CD14-positive monocyte (primary cell): Measurements from ENCODE around the gene BLOC1S3. TPM values are rescaled to one million over a fixed set of nuclear protein-coding genes. Genes with fewer than 3 reads are reported as not detected.

Experiments used
- DNase-seq, 3 donors: peaks; one replicate each; pipeline ENCODE4 v3.0.0-alpha.2; 2011 to 2022
- H2AFZ ChIP-seq: 2 replicates; pipeline ENCODE4 v1.6.0; 2012; ENCODE audit warnings: mild to moderate bottlenecking, low read depth, low read length, inconsistent platforms; ENCODE audit not compliant: insufficient read depth, poor library complexity, severe bottlenecking
- H3K27ac ChIP-seq, 2 donors: 1 replicate in 1 of 2; 2 replicates in 1 of 2; pipeline ENCODE4 v1.5.1; 2012 to 2013; ENCODE audit warnings: low read length in 2 of 2, control low read depth in 1 of 2, inconsistent platforms in 1 of 2, low read depth in 1 of 2, mild to moderate bottlenecking in 1 of 2
- H3K27me3 ChIP-seq, 2 donors: one replicate each; pipeline versions ENCODE4 v1.6.0 to v1.6.1; 2011 to 2013; ENCODE audit warnings: low read length in 2 of 2; ENCODE audit not compliant: control insufficient read depth in 2 of 2, insufficient read depth in 2 of 2
- H3K36me3 ChIP-seq, 2 donors: replicated peaks in 1 of 2; 1 replicate in 1 of 2; 2 replicates in 1 of 2; pipeline versions ENCODE4 v1.5.1 to v1.6.1; 2012 to 2013; ENCODE audit warnings: low read length in 2 of 2, control low read depth in 1 of 2, inconsistent platforms in 1 of 2, mild to moderate bottlenecking in 1 of 2; ENCODE audit not compliant: insufficient read depth in 2 of 2, control insufficient read depth in 1 of 2
- H3K4me1 ChIP-seq, 2 donors: 1 replicate in 1 of 2; 2 replicates in 1 of 2; pipeline versions ENCODE4 v1.5.1 to v1.6.1; 2012 to 2013; ENCODE audit warnings: low read length in 2 of 2, control low read depth in 1 of 2, inconsistent platforms in 1 of 2, mild to moderate bottlenecking in 1 of 2, moderate library complexity in 1 of 2; ENCODE audit not compliant: insufficient read depth in 2 of 2, control insufficient read depth in 1 of 2
- H3K4me2 ChIP-seq: replicated peaks from 2 replicates; pipeline ENCODE3; 2012; ENCODE audit warnings: low read length, moderate library complexity, mild to moderate bottlenecking; ENCODE audit not compliant: poor library complexity, severe bottlenecking; ENCODE audit errors: extremely low read depth
- H3K4me3 ChIP-seq, 3 experiments: fragments of 200-600 bp in 1 of 3; sonication (generic) in 1 of 3; replicated peaks in 1 of 3; 1 replicate in 2 of 3; 2 replicates in 1 of 3; pipeline ENCODE4 v1.5.1; 2011 to 2013; ENCODE audit warnings: low read length in 3 of 3, mild to moderate bottlenecking in 3 of 3, control low read depth in 2 of 3, low read depth in 2 of 3, inconsistent platforms in 1 of 3, moderate library complexity in 1 of 3
- H3K79me2 ChIP-seq: 2 replicates; pipeline ENCODE4 v1.6.0; 2012; ENCODE audit warnings: mild to moderate bottlenecking, control low read depth, inconsistent platforms, low read length, moderate library complexity; ENCODE audit not compliant: insufficient read depth
- H3K9ac ChIP-seq: 2 replicates; pipeline ENCODE4 v1.6.0; 2017; ENCODE audit warnings: low read length, mild to moderate bottlenecking; ENCODE audit not compliant: insufficient read depth, poor library complexity, severe bottlenecking
- H3K9me3 ChIP-seq, 2 donors: replicated peaks in 1 of 2; 1 replicate in 1 of 2; 2 replicates in 1 of 2; pipeline versions ENCODE4 v1.5.1 to v1.6.1; 2012 to 2013; ENCODE audit warnings: low read length in 2 of 2, control low read depth in 1 of 2; ENCODE audit not compliant: control insufficient read depth in 1 of 2, insufficient read depth in 1 of 2
- H4K20me1 ChIP-seq: 2 replicates; pipeline ENCODE4 v1.6.0; 2012; ENCODE audit warnings: mild to moderate bottlenecking, low read length, control low read depth, moderate library complexity; ENCODE audit not compliant: insufficient read depth
- H3K27ac Mint-ChIP-seq, 7 donors: one replicate each; pipeline ENCODE4 v1.8.0; 2020; ENCODE audit warnings: mild to moderate bottlenecking in 7 of 7, mixed read lengths in 7 of 7, moderate library complexity in 6 of 7, inconsistent platforms in 2 of 7
- H3K27me3 Mint-ChIP-seq, 3 donors: one replicate each; pipeline ENCODE4 v1.8.0; 2021 to 2022; ENCODE audit warnings: low read depth in 3 of 3, mild to moderate bottlenecking in 3 of 3, mixed read lengths in 3 of 3, moderate library complexity in 3 of 3, inconsistent platforms in 1 of 3
- H3K36me3 Mint-ChIP-seq, 2 donors: one replicate each; pipeline ENCODE4 v1.8.0; 2020; ENCODE audit warnings: mixed read lengths in 2 of 2, inconsistent platforms in 1 of 2, mild to moderate bottlenecking in 1 of 2
- H3K4me1 Mint-ChIP-seq: one replicate; pipeline ENCODE4 v1.8.0; 2020; ENCODE audit warnings: mild to moderate bottlenecking, mixed read lengths
- H3K4me3 Mint-ChIP-seq, 2 donors: one replicate each; pipeline ENCODE4 v1.8.0; 2020; ENCODE audit warnings: mild to moderate bottlenecking in 2 of 2, mixed read lengths in 2 of 2, moderate library complexity in 1 of 2
- H3K9me3 Mint-ChIP-seq, 7 donors: one replicate each; pipeline ENCODE4 v1.8.0; 2020 to 2022; ENCODE audit warnings: mixed read lengths in 7 of 7, mild to moderate bottlenecking in 6 of 7, moderate library complexity in 6 of 7, inconsistent platforms in 2 of 7
- WGBS: methylation state at CpG from one replicate; pipeline ENCODE4 v1.1.5; 2013; ENCODE audit warnings: missing lambda C conversion rate; ENCODE audit not compliant: insufficient coverage; 5-methylcytosine and 5-hydroxymethylcytosine counted together
- intact Hi-C, 2 donors: fragments of 100-400 bp; cut with micrococcal nuclease; formaldehyde crosslinking; loops; one replicate each; pipeline versions ENCODE4 v1.15.0 to v1.15.1; 2023
- polyA plus RNA-seq, 3 donors: library from polyadenylated mRNA; depleted of rRNA in 1 of 3; unstranded in 2 of 3; stranded (reverse) in 1 of 3; fragments of 300-500 nt in 2 of 3; fragments of >200 nt in 1 of 3; fragmentation: Illumina TruSeq in 2 of 3; gene quantifications; 1 replicate in 2 of 3; 2 replicates in 1 of 3; pipeline ENCODE4 v1.2.3, GENCODE V29; 2012 to 2021
- TF ChIP-seq, protein P1 (sequence below): fragments of 200-600 bp; IDR thresholded peaks from one replicate; pipeline ENCODE4 v1.8.0; 2022; ENCODE audit warnings: antibody characterized with exemption, mild to moderate bottlenecking

Gene BLOC1S3
- polyA plus RNA-seq, 3 donors, result 2.9 to 6.7 (median 4.7) TPM

DNA sequence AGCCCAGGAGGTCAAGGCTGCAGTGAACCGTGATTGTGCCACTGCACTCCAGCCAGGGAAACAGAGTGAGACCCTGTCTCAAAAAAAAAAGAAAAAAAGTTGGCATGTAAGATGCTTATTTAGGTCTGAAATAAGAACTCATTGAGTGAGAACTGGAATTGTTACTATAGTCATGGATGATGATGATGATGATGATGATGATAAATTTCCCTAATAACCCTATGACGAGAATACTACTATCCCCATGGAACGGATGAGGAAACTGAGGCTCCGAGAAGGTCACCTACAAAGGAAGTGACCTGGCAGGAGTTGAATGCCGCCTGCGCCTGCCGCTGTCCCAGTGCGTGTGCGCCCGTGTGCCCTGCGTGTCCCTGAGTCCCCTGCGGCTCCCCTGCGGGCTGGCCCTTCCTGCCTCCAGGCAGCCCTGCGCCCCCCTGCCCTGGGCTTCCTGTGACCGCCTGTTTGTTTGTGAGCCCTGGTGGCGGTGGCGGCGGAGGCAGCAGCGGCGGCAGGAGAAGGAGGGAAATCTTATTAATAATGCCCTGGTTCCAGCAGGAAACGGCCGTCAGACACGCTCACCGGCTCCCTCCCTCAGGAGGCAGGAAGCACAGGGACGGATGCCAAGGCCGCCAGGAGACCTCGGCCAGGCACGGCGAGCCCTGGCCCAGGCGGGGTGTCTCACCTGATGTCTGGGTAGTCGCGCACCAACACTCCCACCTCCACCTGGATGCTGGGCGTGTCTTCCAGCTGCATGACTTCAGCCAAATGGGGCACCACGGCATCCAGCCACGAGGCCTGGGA, 37.0 kb downstream of the BLOC1S3 start:
- Mint-ChIP-seq H3K4me3 (peak overlapping the region in 1 of 2 donors; percentile 77), H3K9me3 (peaks cover 0 to 7% (median 2%) of the 10 kb centered on the region in 7 donors), H3K27ac (no peak overlapping the region), H3K27me3 (peaks cover 61 to 82% (median 72%) of the 10 kb centered on the region in 3 donors), H3K4me1 (peaks cover 20% of the 10 kb centered on the region), H3K36me3 (peaks cover 0 to 2% of the 10 kb centered on the region in 2 donors)
- Histone ChIP-seq H3K4me2 (no peak overlapping the region), H3K9me3 (no peaks in the 10 kb centered on the region), H3K27me3 (peaks cover 17 to 51% of the 10 kb centered on the region in 2 donors), H3K4me3 (no peak overlapping the region), H3K9ac (no peak overlapping the region), H4K20me1 (no peaks in the 10 kb centered on the region), H2AFZ (no peak overlapping the region), H3K79me2 (no peaks in the 10 kb centered on the region), H3K27ac (no peak overlapping the region), H3K4me1 (peaks cover 4 to 15% of the 10 kb centered on the region in 2 donors), H3K36me3 (no peaks in the 10 kb centered on the region)
- TF ChIP-seq, protein P1, sequence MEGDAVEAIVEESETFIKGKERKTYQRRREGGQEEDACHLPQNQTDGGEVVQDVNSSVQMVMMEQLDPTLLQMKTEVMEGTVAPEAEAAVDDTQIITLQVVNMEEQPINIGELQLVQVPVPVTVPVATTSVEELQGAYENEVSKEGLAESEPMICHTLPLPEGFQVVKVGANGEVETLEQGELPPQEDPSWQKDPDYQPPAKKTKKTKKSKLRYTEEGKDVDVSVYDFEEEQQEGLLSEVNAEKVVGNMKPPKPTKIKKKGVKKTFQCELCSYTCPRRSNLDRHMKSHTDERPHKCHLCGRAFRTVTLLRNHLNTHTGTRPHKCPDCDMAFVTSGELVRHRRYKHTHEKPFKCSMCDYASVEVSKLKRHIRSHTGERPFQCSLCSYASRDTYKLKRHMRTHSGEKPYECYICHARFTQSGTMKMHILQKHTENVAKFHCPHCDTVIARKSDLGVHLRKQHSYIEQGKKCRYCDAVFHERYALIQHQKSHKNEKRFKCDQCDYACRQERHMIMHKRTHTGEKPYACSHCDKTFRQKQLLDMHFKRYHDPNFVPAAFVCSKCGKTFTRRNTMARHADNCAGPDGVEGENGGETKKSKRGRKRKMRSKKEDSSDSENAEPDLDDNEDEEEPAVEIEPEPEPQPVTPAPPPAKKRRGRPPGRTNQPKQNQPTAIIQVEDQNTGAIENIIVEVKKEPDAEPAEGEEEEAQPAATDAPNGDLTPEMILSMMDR, result no peak
- no peak for DNase-seq
- intact Hi-C loops, result no loop called here
- 3% methylated on average over 28 of the region's 35 CpGs for WGBS

DNA sequence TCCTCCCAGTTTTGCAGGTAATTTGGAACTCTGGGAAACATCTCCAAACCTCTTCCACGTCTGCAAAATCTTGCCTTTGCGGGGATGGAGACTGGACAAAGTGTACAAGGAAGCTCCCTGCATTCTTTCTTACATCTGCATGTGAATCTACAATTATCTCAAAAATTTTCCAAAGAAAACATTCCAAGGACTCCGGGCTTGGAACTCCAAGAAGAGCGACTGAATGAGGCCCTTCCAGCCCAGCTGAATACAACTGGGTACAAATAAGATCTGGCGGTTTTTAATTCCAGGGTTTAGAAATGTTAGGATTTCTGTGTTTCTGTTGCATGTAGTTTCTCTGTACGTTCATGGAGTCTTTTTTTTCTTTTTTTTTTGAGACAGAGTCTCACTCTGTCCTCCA, 38.1 kb downstream of the BLOC1S3 start:
- Histone ChIP-seq H4K20me1 (no peaks in the 10 kb centered on the region), H3K9me3 (no peaks in the 10 kb centered on the region), H3K27me3 (peaks cover 17 to 40% of the 10 kb centered on the region in 2 donors), H3K4me3 (no peak overlapping the region), H2AFZ (no peak overlapping the region), H3K4me2 (no peak overlapping the region), H3K4me1 (peaks cover 4 to 10% of the 10 kb centered on the region in 2 donors), H3K79me2 (no peaks in the 10 kb centered on the region), H3K36me3 (no peaks in the 10 kb centered on the region), H3K9ac (no peak overlapping the region), H3K27ac (no peak overlapping the region)
- TF ChIP-seq, protein P1, result no peak
- H3K9me3 Mint-ChIP-seq, result peaks cover 0 to 7% (median 2%) of the 10 kb centered on the region in 7 donors
- peaks cover 55 to 75% (median 66%) of the 10 kb centered on the region in 3 donors for H3K27me3 Mint-ChIP-seq
- no peak for DNase-seq
- 65% methylated on average over 4 of the region's 6 CpGs for WGBS
- intact Hi-C loops, result no loop called here
- H3K27ac Mint-ChIP-seq, result no peak overlapping the region
- H3K4me3 Mint-ChIP-seq, result peak overlapping the region in 1 of 2 donors; percentile 76
- H3K4me1 Mint-ChIP-seq, result peaks cover 12% of the 10 kb centered on the region
- H3K36me3 Mint-ChIP-seq, result peaks cover 0 to 2% of the 10 kb centered on the region in 2 donors
